WTC11 (cell line): ENCODE measurements around the gene KSR1. TPM values are rescaled to one million over a fixed set of nuclear protein-coding genes. Genes with fewer than 3 reads are reported as not detected.
"Not testable (repeated sequence)": the region's sequence is repeated elsewhere in the genome, so short reads cannot be mapped to it uniquely, and the experiment has no call there.

Experiments
- ATAC-seq: fragments of 200-7000 bp; cut with Tn5 transposase; 2 replicates; pipeline ENCODE4 v1.10.0; 2021; ENCODE audit warnings: mild to moderate bottlenecking, moderate library complexity
- CTCF ChIA-PET: fragments of 300-600 bp; sonication (Branson Sonifier 250); formaldehyde crosslinking; loops from one replicate; lab custom pipeline; 2021; ENCODE audit warnings: antibody characterized with exemption; lab: Charles Lee
- POLR2A ChIA-PET: fragments of 350-600 bp; sonication (Branson Sonifier 250); formaldehyde crosslinking; loops from one replicate; lab custom pipeline; 2021; ENCODE audit warnings: antibody characterized with exemption; lab: Charles Lee
- DNase-seq: peaks from one replicate; pipeline ENCODE4 v3.0.0; 2021; ENCODE audit warnings: low spot score
- H3K27ac Mint-ChIP-seq: 2 replicates; pipeline ENCODE4 v1.8.0; 2021; ENCODE audit warnings: mixed read lengths
- H3K27me3 Mint-ChIP-seq: 2 replicates; pipeline ENCODE4 v1.8.0; 2021; ENCODE audit warnings: low read depth, mild to moderate bottlenecking, moderate library complexity, mixed read lengths
- H3K36me3 Mint-ChIP-seq: 2 replicates; pipeline ENCODE4 v1.8.0; 2021; ENCODE audit warnings: mixed read lengths
- H3K4me1 Mint-ChIP-seq: 2 replicates; pipeline ENCODE4 v1.8.0; 2022; ENCODE audit warnings: mixed read lengths
- H3K4me3 Mint-ChIP-seq: 2 replicates; pipeline ENCODE4 v1.8.0; 2021; ENCODE audit warnings: mild to moderate bottlenecking, moderate library complexity, mixed read lengths
- H3K9me3 Mint-ChIP-seq: 2 replicates; pipeline ENCODE4 v1.8.0; 2021; ENCODE audit warnings: mixed read lengths
- AR ChIP-seq: fragments of 250-450 bp; sonication (Bioruptor Pico); IDR thresholded peaks from 2 replicates; pipeline ENCODE4 v1.9.0; 2021; ENCODE audit warnings: mild to moderate bottlenecking
- ATF6 ChIP-seq: sonication (generic); formaldehyde crosslinking; IDR thresholded peaks from 2 replicates; pipeline ENCODE4 v1.8.1; 2023; ENCODE audit warnings: mild to moderate bottlenecking, missing genetic modification reagents
- FOXP1 ChIP-seq: sonication (generic); formaldehyde crosslinking; IDR thresholded peaks from 2 replicates; pipeline ENCODE4 v1.8.0; 2022; ENCODE audit warnings: missing genetic modification reagents, mild to moderate bottlenecking, moderate library complexity, borderline replicate concordance
- GABPB1 ChIP-seq: sonication (generic); formaldehyde crosslinking; IDR thresholded peaks from 2 replicates; pipeline ENCODE4 v1.8.1; 2023; ENCODE audit warnings: mild to moderate bottlenecking, missing genetic modification reagents
- GTF2I ChIP-seq: fragments of 250-450 bp; sonication (Bioruptor Pico); conservative IDR thresholded peaks from 2 replicates; pipeline ENCODE4 v1.4.0; 2021; ENCODE audit warnings: mild to moderate bottlenecking
- HMGA2 ChIP-seq: fragments of 250-450 bp; sonication (Bioruptor Pico); IDR thresholded peaks from 2 replicates; pipeline ENCODE4 v1.4.0; 2021; ENCODE audit warnings: mild to moderate bottlenecking, moderate library complexity
- MXD4 ChIP-seq: fragments of 250-450 bp; sonication (Bioruptor Pico); IDR thresholded peaks from 2 replicates; pipeline ENCODE4 v1.8.0; 2021; ENCODE audit warnings: mild to moderate bottlenecking, moderate library complexity, borderline replicate concordance
- NFATC4 ChIP-seq: fragments of 250-450 bp; sonication (Bioruptor Pico); IDR thresholded peaks from 2 replicates; pipeline ENCODE4 v1.9.0; 2021; ENCODE audit warnings: mild to moderate bottlenecking
- NFYB ChIP-seq: sonication (generic); formaldehyde crosslinking; conservative IDR thresholded peaks from 2 replicates; pipeline ENCODE4 v1.8.0; 2022; ENCODE audit warnings: low read depth, missing genetic modification reagents
- NR2C2 ChIP-seq: sonication (generic); formaldehyde crosslinking; IDR thresholded peaks from 2 replicates; pipeline ENCODE4 v1.8.0; 2022; ENCODE audit warnings: mild to moderate bottlenecking, missing genetic modification reagents
- NR3C1 ChIP-seq: sonication (generic); formaldehyde crosslinking; conservative IDR thresholded peaks from 2 replicates; pipeline ENCODE4 v1.8.1; 2023; ENCODE audit warnings: low read depth, mild to moderate bottlenecking, missing genetic modification reagents
- RORB ChIP-seq: fragments of 250-450 bp; sonication (Bioruptor Pico); IDR thresholded peaks from 2 replicates; pipeline ENCODE4 v1.9.0; 2021; ENCODE audit warnings: mild to moderate bottlenecking
- SOX15 ChIP-seq: fragments of 250-450 bp; sonication (Bioruptor Pico); IDR thresholded peaks from 2 replicates; pipeline ENCODE4 v1.9.0; 2021; ENCODE audit warnings: mild to moderate bottlenecking
- TEAD1 ChIP-seq: sonication (generic); formaldehyde crosslinking; IDR thresholded peaks from 2 replicates; pipeline ENCODE4 v1.8.0; 2022; ENCODE audit warnings: mild to moderate bottlenecking, missing genetic modification reagents
- ZBTB43 ChIP-seq: sonication (generic); formaldehyde crosslinking; IDR thresholded peaks from 2 replicates; pipeline ENCODE4 v1.8.1; 2023; ENCODE audit warnings: mild to moderate bottlenecking, missing genetic modification reagents
- ZNF121 ChIP-seq: sonication (generic); formaldehyde crosslinking; IDR thresholded peaks from 2 replicates; pipeline ENCODE4 v1.8.0; 2023; ENCODE audit warnings: missing genetic modification reagents
- ZNF396 ChIP-seq: fragments of 250-450 bp; sonication (Bioruptor Pico); IDR thresholded peaks from 2 replicates; pipeline ENCODE4 v1.8.0; 2021; ENCODE audit warnings: mild to moderate bottlenecking, moderate library complexity, borderline replicate concordance
- ZNF671 ChIP-seq: fragments of 250-450 bp; sonication (Bioruptor Pico); IDR thresholded peaks from 2 replicates; pipeline ENCODE4 v1.8.0; 2021; ENCODE audit warnings: mild to moderate bottlenecking
- total RNA-seq: library from RNA; stranded (reverse); gene quantifications from 3 replicates; pipeline ENCODE4 v1.2.3, GENCODE V29; 2021
- TF ChIP-seq, protein P1 (sequence below): sonication (generic); formaldehyde crosslinking; IDR thresholded peaks from 2 replicates; pipeline ENCODE4 v1.8.0; 2022; ENCODE audit warnings: mild to moderate bottlenecking, missing genetic modification reagents
- TF ChIP-seq, protein P2 (sequence below): sonication (generic); formaldehyde crosslinking; IDR thresholded peaks from 2 replicates; pipeline ENCODE4 v1.8.1; 2023; ENCODE audit warnings: mild to moderate bottlenecking, missing genetic modification reagents, moderate library complexity

Gene KSR1
- total RNA-seq, 1 experiment from 2014 or later, result 45.5 TPM

DNA sequence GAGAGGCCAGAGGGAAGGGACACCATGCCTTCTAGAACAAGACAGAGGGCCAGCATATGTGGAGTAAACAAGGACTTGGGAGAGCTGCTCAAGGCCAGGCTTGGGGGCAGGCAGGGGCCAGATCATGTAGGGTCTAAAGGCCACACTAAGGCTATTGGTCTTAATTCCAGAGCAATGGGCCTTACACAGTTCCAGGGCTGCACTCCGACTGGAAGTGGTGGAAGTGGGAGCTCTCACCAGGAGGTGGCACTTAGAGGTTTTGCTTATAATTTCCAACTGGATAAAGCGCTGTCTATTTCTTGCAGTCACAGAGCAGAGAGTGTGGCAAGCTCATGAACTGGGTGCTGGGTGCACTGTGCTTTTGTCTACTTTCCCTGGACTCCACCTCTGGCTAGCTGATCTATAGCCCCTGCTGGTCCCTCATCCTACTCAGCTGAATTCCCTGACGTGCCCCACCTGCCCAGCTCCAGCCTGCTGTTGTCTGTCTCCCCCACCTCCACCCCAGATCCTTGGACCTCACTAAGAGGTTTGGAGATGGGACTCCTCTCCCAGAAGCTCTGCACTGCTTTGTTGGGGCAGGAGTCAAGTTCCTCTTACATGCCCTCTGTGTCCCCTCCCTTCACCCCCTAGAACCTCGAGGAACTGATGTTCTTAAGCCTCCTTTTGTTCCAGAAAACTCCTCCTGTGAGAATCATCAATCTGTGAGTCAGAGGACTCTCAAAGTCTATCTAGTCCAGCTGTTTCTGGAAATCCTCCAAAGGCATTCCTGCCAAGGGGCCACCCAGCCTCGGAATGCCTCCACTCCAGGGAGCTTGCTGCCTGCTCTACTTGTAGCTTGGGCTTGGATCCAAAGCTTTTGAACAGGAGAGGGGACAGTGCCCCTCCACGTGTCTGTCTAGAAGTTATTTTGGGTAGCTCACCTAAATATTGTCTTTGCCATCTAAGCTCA is 48.1 kb upstream of the KSR1 start:
- no peaks in the 10 kb centered on the region for H3K9me3 Mint-ChIP-seq
- POLR2A ChIA-PET, result no interaction called here
- DNase-seq (no peak), ATAC-seq (no peak)
- peaks cover 3% of the 10 kb centered on the region; the same call in 1 of the 2 replicates for H3K27me3 Mint-ChIP-seq
- H3K4me1 Mint-ChIP-seq, result peaks cover 8% of the 10 kb centered on the region
- TF ChIP-seq, protein P1, sequence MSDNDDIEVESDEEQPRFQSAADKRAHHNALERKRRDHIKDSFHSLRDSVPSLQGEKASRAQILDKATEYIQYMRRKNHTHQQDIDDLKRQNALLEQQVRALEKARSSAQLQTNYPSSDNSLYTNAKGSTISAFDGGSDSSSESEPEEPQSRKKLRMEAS (CRISPR knock-in tag), result no peak
- TF ChIP-seq ZBTB43 (CRISPR knock-in tag), result no peak
- TF ChIP-seq TEAD1 (CRISPR knock-in tag), result no peak
- no peak for TF ChIP-seq HMGA2 (CRISPR knock-in tag)
- TF ChIP-seq, all 79 proteins: peak for 0
- no peak overlapping the region for H3K4me3 Mint-ChIP-seq
- CTCF ChIA-PET, result interaction anchor here (0.9 to 1.9 kb wide), 6 partner anchors 13 to 246 kb away, joined by 3 to 4 read pairs (median 4); no protein-coding TSS in a partner anchor
- no peaks in the 10 kb centered on the region for H3K36me3 Mint-ChIP-seq
- H3K27ac Mint-ChIP-seq, result no peak overlapping the region

GRCh38 chr17:27408891-27409290 is 47.4 kb upstream of the KSR1 start:
- ATAC-seq (no peak), DNase-seq (no peak)
- TF ChIP-seq, protein P1 (CRISPR knock-in tag), result no peak
- no peak for TF ChIP-seq FOXP1
- no peak for TF ChIP-seq NR3C1 (CRISPR knock-in tag)
- no peak for TF ChIP-seq SOX15 (CRISPR knock-in tag)
- Mint-ChIP-seq H3K27me3 (peaks cover 3% of the 10 kb centered on the region; the same call in 1 of the 2 replicates), H3K4me3 (no peak overlapping the region), H3K36me3 (no peaks in the 10 kb centered on the region), H3K27ac (no peak overlapping the region), H3K4me1 (peaks cover under 1% of the 10 kb centered on the region), H3K9me3 (no peaks in the 10 kb centered on the region)
- ChIA-PET POLR2A (no interaction called here), CTCF (interaction anchor here (1.1 to 1.9 kb wide), 4 partner anchors 16 to 246 kb away, joined by 3 to 4 read pairs (median 4); no protein-coding TSS in a partner anchor)

GRCh38 chr17:27412158-27412557 is 44.1 kb upstream of the KSR1 start:
- ATAC-seq, H3K4me3 Mint-ChIP-seq, H3K9me3 Mint-ChIP-seq, H3K27me3 Mint-ChIP-seq, DNase-seq, H3K27ac Mint-ChIP-seq, H3K36me3 Mint-ChIP-seq, H3K4me1 Mint-ChIP-seq: not testable (repeated sequence)
- ChIA-PET POLR2A (interaction anchor here (0.7 kb wide), 1 partner anchor 79 kb away, joined by 3 read pairs; no protein-coding TSS in a partner anchor), CTCF (interaction anchor here (1.3 to 1.5 kb wide), 2 partner anchors 175 to 191 kb away, joined by 3 to 6 read pairs; no protein-coding TSS in a partner anchor)
- TF ChIP-seq ZNF121 (CRISPR knock-in tag), result peak; percentile 47; the same call in 1 of the 2 replicates

DNA sequence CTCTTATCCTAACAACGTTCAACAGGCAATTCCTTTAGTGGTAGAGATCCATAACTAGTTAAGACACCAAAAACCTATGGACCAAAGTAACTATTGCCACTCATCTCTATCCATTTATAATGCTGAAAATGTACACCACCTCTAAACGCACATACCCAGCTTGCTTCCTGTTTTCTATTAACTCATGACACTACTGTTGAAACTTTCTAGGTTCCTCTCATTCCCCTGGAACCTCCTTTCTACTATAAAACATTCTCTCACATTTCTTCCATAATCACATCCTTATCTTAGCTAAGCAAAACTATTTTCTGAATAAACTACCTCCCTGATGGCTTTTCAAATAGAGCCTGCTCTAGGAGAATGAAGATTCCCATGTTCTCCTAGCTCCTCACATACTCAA is 42.9 kb upstream of the KSR1 start:
- peaks cover 3% of the 10 kb centered on the region; the same call in 1 of the 2 replicates for H3K27me3 Mint-ChIP-seq
- no peaks in the 10 kb centered on the region for H3K36me3 Mint-ChIP-seq
- H3K9me3 Mint-ChIP-seq, result no peaks in the 10 kb centered on the region
- ATAC-seq (no peak), DNase-seq (no peak)
- CTCF ChIA-PET, result interaction anchor here (0.6 to 2.0 kb wide), 4 partner anchors 18 to 190 kb away, joined by 3 to 7 read pairs (median 4); no protein-coding TSS in a partner anchor
- H3K4me3 Mint-ChIP-seq, result no peak overlapping the region
- H3K4me1 Mint-ChIP-seq, result no peaks in the 10 kb centered on the region
- POLR2A ChIA-PET, result no interaction called here
- no peak overlapping the region for H3K27ac Mint-ChIP-seq
- TF ChIP-seq, protein P2, sequence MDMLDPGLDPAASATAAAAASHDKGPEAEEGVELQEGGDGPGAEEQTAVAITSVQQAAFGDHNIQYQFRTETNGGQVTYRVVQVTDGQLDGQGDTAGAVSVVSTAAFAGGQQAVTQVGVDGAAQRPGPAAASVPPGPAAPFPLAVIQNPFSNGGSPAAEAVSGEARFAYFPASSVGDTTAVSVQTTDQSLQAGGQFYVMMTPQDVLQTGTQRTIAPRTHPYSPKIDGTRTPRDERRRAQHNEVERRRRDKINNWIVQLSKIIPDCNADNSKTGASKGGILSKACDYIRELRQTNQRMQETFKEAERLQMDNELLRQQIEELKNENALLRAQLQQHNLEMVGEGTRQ (CRISPR knock-in tag), result no peak
- no peak for TF ChIP-seq NFATC4 (CRISPR knock-in tag)
- no peak for TF ChIP-seq AR (CRISPR knock-in tag)
- TF ChIP-seq MXD4 (CRISPR knock-in tag), result no peak
- TF ChIP-seq ZNF121 (CRISPR knock-in tag), result no peak
- no peak for TF ChIP-seq NFYB
- TF ChIP-seq GABPB1 (CRISPR knock-in tag), result no peak
- TF ChIP-seq NR2C2 (CRISPR knock-in tag), result no peak
- TF ChIP-seq ATF6 (CRISPR knock-in tag), result no peak
- TF ChIP-seq ZNF671 (CRISPR knock-in tag), result no peak
- no peak for TF ChIP-seq GTF2I (CRISPR knock-in tag)
- TF ChIP-seq RORB (CRISPR knock-in tag), result no peak
- TF ChIP-seq ZNF396 (CRISPR knock-in tag), result no peak
